ENCODE data around the gene UBE2E2.
A peak's percentile ranks its signal among the peaks of the same experiment; 100 is the strongest.

UBE2E2 gene

DNA sequence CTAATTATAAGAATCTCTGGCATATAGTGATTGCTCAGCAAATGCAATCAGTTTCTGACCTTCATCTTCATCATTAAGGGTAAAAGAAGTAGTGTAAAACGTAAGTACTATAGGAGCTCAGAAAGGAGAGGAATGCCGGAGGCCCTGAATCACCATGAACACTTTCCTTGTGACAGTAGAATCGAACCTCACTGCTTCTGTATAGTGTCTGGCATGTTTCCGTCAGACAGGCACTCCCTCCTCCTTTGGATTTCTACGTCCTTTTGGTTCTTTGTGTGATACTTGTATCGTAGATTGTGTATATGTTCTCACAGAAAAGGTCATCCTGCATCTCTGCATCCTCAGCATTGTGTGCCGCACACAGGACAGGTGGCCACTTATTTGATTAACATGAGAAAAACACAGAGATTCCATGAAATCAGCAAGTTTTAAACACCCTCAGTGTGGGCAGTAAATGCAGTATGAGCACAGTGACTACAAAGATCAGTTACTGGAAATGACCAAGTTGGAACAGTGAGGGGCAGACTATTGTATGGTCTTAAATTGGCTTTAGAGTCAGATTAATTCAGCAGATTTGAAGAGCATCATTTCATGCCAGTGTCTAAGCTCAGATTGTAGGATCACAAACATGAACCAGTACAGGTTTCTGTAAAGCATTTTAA, 234.5 kb downstream of the UBE2E2 start:
- no peak for DNase-seq (ENCODE audit: low read depth)
- H3K4me3 ChIP-seq (ENCODE audit: low read depth, low read length), result no peak overlapping the region
- TF ChIP-seq, protein P1, sequence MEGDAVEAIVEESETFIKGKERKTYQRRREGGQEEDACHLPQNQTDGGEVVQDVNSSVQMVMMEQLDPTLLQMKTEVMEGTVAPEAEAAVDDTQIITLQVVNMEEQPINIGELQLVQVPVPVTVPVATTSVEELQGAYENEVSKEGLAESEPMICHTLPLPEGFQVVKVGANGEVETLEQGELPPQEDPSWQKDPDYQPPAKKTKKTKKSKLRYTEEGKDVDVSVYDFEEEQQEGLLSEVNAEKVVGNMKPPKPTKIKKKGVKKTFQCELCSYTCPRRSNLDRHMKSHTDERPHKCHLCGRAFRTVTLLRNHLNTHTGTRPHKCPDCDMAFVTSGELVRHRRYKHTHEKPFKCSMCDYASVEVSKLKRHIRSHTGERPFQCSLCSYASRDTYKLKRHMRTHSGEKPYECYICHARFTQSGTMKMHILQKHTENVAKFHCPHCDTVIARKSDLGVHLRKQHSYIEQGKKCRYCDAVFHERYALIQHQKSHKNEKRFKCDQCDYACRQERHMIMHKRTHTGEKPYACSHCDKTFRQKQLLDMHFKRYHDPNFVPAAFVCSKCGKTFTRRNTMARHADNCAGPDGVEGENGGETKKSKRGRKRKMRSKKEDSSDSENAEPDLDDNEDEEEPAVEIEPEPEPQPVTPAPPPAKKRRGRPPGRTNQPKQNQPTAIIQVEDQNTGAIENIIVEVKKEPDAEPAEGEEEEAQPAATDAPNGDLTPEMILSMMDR (IDR thresholded peaks at IDR 0.05; ENCODE audit: insufficient read depth, low read depth, low read length, missing control alignments), result no peak

DNA sequence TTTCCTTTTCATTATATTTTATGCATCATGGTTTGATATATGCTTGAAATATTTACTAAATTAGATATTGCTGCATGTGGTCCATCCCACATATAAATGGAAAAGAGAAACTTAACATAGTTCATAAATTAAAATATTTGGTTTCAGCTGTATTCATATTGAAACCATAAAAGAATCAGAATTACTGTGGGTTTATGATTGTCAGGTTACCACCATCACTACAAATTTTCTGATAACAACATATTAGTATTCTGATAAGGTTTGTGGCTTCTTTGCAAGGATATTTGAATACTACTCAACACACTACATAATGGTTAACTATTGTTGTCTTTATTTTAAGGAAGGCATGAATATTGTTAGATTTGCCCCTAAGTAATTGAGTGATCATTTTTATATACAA, 235.5 kb downstream of the UBE2E2 start:
- TF ChIP-seq, protein P1 (IDR thresholded peaks at IDR 0.05; ENCODE audit: insufficient read depth, low read depth, low read length, missing control alignments), result no peak
- H3K4me3 ChIP-seq (ENCODE audit: low read depth, low read length), result no peak overlapping the region
- DNase-seq (ENCODE audit: low read depth), result no peak

- H3K4me3 ChIP-seq (ENCODE audit: low read depth, low read length), result no peak overlapping the region
- TF ChIP-seq, protein P1 (IDR thresholded peaks at IDR 0.05; ENCODE audit: insufficient read depth, low read depth, low read length, missing control alignments), result no peak
- no peak for DNase-seq (ENCODE audit: low read depth)
Measured at GRCh38 chr3:23439080-23439479, 236.0 kb downstream of the UBE2E2 start.

- DNase-seq (ENCODE audit: low read depth), result peak; percentile 31
- TF ChIP-seq, protein P1 (IDR thresholded peaks at IDR 0.05; ENCODE audit: insufficient read depth, low read depth, low read length, missing control alignments), result no peak
- no peak overlapping the region for H3K4me3 ChIP-seq (ENCODE audit: low read depth, low read length)
Measured at GRCh38 chr3:23440416-23441294, 237.5 kb downstream of the UBE2E2 start.

DNA sequence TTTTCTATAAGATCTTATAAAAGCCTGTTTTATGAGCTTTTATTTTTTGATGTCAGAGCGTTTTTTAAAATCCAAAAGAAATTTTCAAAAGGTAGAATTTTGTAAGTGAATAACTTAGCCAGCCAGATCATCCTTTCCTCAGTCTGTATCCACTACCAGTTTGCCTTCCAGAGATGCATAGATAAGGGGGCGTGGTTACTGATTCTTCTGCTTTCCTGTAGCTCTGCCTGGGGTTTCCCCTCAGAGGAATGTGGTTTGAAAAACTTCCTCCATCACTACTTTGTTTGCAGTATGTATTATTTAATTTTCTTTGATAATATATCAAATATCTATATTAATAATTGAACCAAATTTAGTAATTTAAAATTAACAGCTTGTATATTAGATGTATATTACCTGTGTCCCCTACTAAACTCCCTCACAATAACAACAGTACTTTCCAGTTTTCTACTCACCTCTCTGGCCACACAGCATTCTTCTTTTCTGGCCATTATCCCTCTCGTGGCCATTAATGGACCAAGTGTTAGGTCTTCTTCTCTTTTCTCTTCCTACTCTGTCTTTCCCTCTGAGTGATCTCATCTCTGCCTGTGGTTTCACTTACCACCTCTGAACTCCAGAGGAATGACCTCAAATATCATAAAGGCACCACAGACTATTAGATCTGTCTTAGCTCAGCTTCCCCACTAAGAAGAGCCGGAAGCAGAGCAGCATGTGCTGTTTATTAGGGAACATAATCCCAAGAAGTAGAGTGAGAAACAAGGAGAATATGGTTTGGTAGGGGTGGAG, 239.7 kb downstream of the UBE2E2 start:
- H3K4me3 ChIP-seq (ENCODE audit: low read depth, low read length), result no peak overlapping the region
- peak; percentile 27 for DNase-seq (ENCODE audit: low read depth)
- TF ChIP-seq, protein P1 (IDR thresholded peaks at IDR 0.05; ENCODE audit: insufficient read depth, low read depth, low read length, missing control alignments), result no peak

- H3K4me3 ChIP-seq (ENCODE audit: low read depth, low read length), result no peak overlapping the region
- TF ChIP-seq, protein P1 (IDR thresholded peaks at IDR 0.05; ENCODE audit: insufficient read depth, low read depth, low read length, missing control alignments), result no peak
- peak; percentile 30 for DNase-seq (ENCODE audit: low read depth)
Measured at GRCh38 chr3:23444386-23444785, 241.3 kb downstream of the UBE2E2 start.
